GM12878 (cell line): Measurements from ENCODE around the gene LMAN1L.

Experiments
- ATF7 ChIP-seq: fragments of 450-650 bp; IDR thresholded peaks from 2 replicates; pipeline ENCODE4 v1.6.1; 2016; ENCODE audit warnings: low read depth, mild to moderate bottlenecking
- CTCF ChIP-seq, 3 experiments: IDR thresholded peaks in 2 of 3; conservative IDR thresholded peaks in 1 of 3; 2 replicates each; pipeline ENCODE4 v1.5.1; 2011; ENCODE audit warnings: low read depth in 3 of 3, low read length in 3 of 3, mild to moderate bottlenecking in 3 of 3, control low read depth in 2 of 3, moderate library complexity in 2 of 3, inconsistent platforms in 1 of 3, mixed read lengths in 1 of 3; ENCODE audit not compliant: control insufficient read depth in 2 of 3, insufficient read depth in 1 of 3; ENCODE audit errors: extremely low read depth in 1 of 3
- ELK1 ChIP-seq: IDR thresholded peaks from 2 replicates; pipeline ENCODE4 v1.6.1; 2012; ENCODE audit warnings: low read depth, low read length, improper control_type of control experiment
- EP300 ChIP-seq, 2 experiments: fragments of 150-350 bp in 1 of 2; IDR thresholded peaks; 2 replicates each; pipeline ENCODE4 v1.6.1; 2011 to 2012; ENCODE audit warnings: low read depth in 2 of 2, low read length in 2 of 2, borderline replicate concordance in 1 of 2, improper control_type of control experiment in 1 of 2, inconsistent platforms in 1 of 2; ENCODE audit not compliant: control insufficient read depth in 1 of 2
- ESRRA ChIP-seq: IDR thresholded peaks from 2 replicates; pipeline ENCODE4 v1.6.1; 2012; ENCODE audit warnings: mild to moderate bottlenecking, low read length, improper control_type of control experiment
- FOXM1 ChIP-seq: IDR thresholded peaks from 2 replicates; pipeline ENCODE4 v1.6.1; 2012; ENCODE audit warnings: low read depth, mild to moderate bottlenecking, inconsistent platforms, low read length, moderate library complexity
- JUND ChIP-seq: IDR thresholded peaks from 2 replicates; pipeline ENCODE4 v1.6.1; 2012; ENCODE audit warnings: low read depth, mild to moderate bottlenecking, low read length, improper control_type of control experiment, moderate library complexity
- MAX ChIP-seq: IDR thresholded peaks from 2 replicates; pipeline ENCODE4 v1.6.1; 2012; ENCODE audit warnings: low read depth, low read length, improper control_type of control experiment
- NFYB ChIP-seq: IDR thresholded peaks from 2 replicates; pipeline ENCODE4 v1.6.1; 2011; ENCODE audit warnings: low read depth, mild to moderate bottlenecking, low read length, improper control_type of control experiment, moderate library complexity; ENCODE audit not compliant: insufficient read depth
- PBX3 ChIP-seq: IDR thresholded peaks from 2 replicates; pipeline ENCODE4 v1.6.1; 2011; ENCODE audit warnings: mild to moderate bottlenecking, low read depth, low read length, moderate library complexity; ENCODE audit not compliant: insufficient replicate concordance
- POLR2A ChIP-seq: IDR thresholded peaks from 2 replicates; pipeline ENCODE4 v1.6.1; 2011; ENCODE audit warnings: low read depth, mild to moderate bottlenecking, low read length
- POLR2AphosphoS5 ChIP-seq: IDR thresholded peaks from 2 replicates; pipeline ENCODE4 v1.6.1; 2011; ENCODE audit warnings: mild to moderate bottlenecking, low read length, inconsistent platforms
- SP1 ChIP-seq: IDR thresholded peaks from one replicate; pipeline ENCODE4 v1.6.1; 2011; ENCODE audit warnings: low read depth, low read length
- ZBED1 ChIP-seq: IDR thresholded peaks from 2 replicates; pipeline ENCODE4 v1.6.1; 2016; ENCODE audit warnings: borderline replicate concordance

- TF ChIP-seq FOXM1 (no peak), POLR2A (no peak), ESRRA (no peak), CTCF (IDR thresholded peaks at IDR 0.05 in 2 of 3, conservative IDR thresholded peaks at IDR 0.05 in 1 of 3; ENCODE audit: control insufficient read depth in 2 of 3, extremely low read depth in 1 of 3, insufficient read depth in 1 of 3, low read depth in 3 of 3, low read length in 3 of 3) (no peak), SP1 (no peak), POLR2AphosphoS5 (no peak), EP300 (IDR thresholded peaks at IDR 0.05; ENCODE audit: borderline replicate concordance in 1 of 2, control insufficient read depth in 1 of 2, low read depth in 2 of 2, low read length in 2 of 2) (no peak), PBX3 (no peak), JUND (no peak), NFYB (no peak), ELK1 (no peak), ZBED1 (no peak), ATF7 (no peak), MAX (no peak)
Measured at GRCh38 chr15:74826921-74827320, 14.3 kb downstream of the LMAN1L start.
